ENCODE measurements around the gene CDH4. TPM values are rescaled to one million over a fixed set of nuclear protein-coding genes. Genes with fewer than 3 reads are reported as not detected.

CDH4 gene
- total RNA-seq, 1 experiment from 2014 or later: not detected

DNA sequence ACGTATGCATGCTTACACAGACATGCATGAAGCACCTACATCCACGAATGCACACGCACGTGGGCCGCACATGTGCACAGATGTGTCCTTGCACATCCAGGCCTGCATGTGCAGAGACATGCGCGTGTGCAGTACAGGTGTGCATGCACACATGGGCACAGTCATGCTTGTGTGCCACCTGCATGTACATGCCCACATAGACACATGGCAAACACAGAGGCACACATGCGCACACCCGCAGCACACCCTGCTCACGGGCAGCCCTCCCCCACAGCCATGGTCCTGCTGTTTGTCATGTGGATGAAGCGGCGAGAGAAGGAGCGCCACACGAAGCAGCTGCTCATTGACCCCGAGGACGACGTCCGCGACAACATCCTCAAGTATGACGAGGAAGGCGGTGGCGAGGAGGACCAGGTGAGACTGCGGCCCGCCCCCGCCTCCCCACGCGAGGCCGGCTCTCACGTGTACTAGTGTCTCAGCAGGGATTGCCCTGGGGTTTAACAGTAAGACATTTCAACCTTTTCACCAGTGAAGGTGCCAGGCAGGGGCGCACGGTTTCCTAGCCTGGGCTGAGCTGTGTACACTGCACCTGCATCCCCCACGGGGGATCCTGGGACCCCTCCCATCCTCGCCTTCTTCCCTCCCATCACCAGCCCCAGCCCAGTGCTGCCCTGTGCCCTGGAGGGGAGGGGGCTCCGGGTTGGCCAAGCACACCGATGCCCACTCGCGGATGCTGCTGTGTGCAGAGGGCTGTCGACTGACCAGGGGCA is 680.8 kb downstream of the CDH4 start:
- Histone ChIP-seq H3K9me3 (ENCODE audit: control insufficient read depth, insufficient read depth, low read depth, low read length) (no peaks in the 10 kb centered on the region), H3K4me3 (ENCODE audit: low read depth in 2 of 2, low read length in 2 of 2) (no peak overlapping the region), H3K36me3 (ENCODE audit: control insufficient read depth, insufficient read depth, low read length) (no peaks in the 10 kb centered on the region), H3K27me3 (ENCODE audit: control insufficient read depth, insufficient read depth, low read length) (no peaks in the 10 kb centered on the region), H3K4me1 (ENCODE audit: control insufficient read depth, insufficient read depth, low read length) (no peaks in the 10 kb centered on the region), H3K27ac (ENCODE audit: low read length) (no peak overlapping the region)
- ChIA-PET CTCF (no interaction called here), POLR2A (no interaction called here)
- no peak for ATAC-seq
- in situ Hi-C loops (cut with HindIII; ENCODE audit: low pct_unique_long_range_greater_than_20kb, low sequenced_read_pairs): no loop called here
- TF ChIP-seq REST (IDR thresholded peaks at IDR 0.05; ENCODE audit: insufficient read depth in 1 of 2, low read depth in 2 of 2, low read length in 1 of 2) (no peak), POLR2AphosphoS5 (IDR thresholded peaks at IDR 0.05; ENCODE audit: low read depth, low read length) (no peak), TCF7L2 (IDR thresholded peaks at IDR 0.05; ENCODE audit: low read depth, low read length) (no peak), SIN3A (IDR thresholded peaks at IDR 0.05; ENCODE audit: borderline replicate concordance, insufficient read depth, low read depth, low read length) (no peak)
- TF ChIP-seq, protein P1, sequence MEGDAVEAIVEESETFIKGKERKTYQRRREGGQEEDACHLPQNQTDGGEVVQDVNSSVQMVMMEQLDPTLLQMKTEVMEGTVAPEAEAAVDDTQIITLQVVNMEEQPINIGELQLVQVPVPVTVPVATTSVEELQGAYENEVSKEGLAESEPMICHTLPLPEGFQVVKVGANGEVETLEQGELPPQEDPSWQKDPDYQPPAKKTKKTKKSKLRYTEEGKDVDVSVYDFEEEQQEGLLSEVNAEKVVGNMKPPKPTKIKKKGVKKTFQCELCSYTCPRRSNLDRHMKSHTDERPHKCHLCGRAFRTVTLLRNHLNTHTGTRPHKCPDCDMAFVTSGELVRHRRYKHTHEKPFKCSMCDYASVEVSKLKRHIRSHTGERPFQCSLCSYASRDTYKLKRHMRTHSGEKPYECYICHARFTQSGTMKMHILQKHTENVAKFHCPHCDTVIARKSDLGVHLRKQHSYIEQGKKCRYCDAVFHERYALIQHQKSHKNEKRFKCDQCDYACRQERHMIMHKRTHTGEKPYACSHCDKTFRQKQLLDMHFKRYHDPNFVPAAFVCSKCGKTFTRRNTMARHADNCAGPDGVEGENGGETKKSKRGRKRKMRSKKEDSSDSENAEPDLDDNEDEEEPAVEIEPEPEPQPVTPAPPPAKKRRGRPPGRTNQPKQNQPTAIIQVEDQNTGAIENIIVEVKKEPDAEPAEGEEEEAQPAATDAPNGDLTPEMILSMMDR (IDR thresholded peaks at IDR 0.05): no peak
- intact Hi-C loops (cut with micrococcal nuclease; ENCODE audit: unreplicated experiment): no loop called here
- DNase-seq (ENCODE audit: low read depth, low spot score): no peak
- BruUV-seq (replicated peaks): no TSS peak

- in situ Hi-C loops (cut with HindIII; ENCODE audit: low pct_unique_long_range_greater_than_20kb, low sequenced_read_pairs): no loop called here
- BruUV-seq (replicated peaks): no TSS peak
- Histone ChIP-seq H3K9me3 (ENCODE audit: control insufficient read depth, insufficient read depth, low read depth, low read length) (no peaks in the 10 kb centered on the region), H3K27ac (ENCODE audit: low read length) (no peak overlapping the region), H3K4me1 (ENCODE audit: control insufficient read depth, insufficient read depth, low read length) (no peaks in the 10 kb centered on the region), H3K36me3 (ENCODE audit: control insufficient read depth, insufficient read depth, low read length) (no peaks in the 10 kb centered on the region), H3K27me3 (ENCODE audit: control insufficient read depth, insufficient read depth, low read length) (no peaks in the 10 kb centered on the region), H3K4me3 (ENCODE audit: low read depth in 2 of 2, low read length in 2 of 2) (no peak overlapping the region)
- ChIA-PET POLR2A (no interaction called here), CTCF (no interaction called here)
- intact Hi-C loops (cut with micrococcal nuclease; ENCODE audit: unreplicated experiment): no loop called here
- no peak for ATAC-seq
- DNase-seq (ENCODE audit: low read depth, low spot score): no peak
- TF ChIP-seq SIN3A (IDR thresholded peaks at IDR 0.05; ENCODE audit: borderline replicate concordance, insufficient read depth, low read depth, low read length): no peak
- no peak for TF ChIP-seq TCF7L2 (IDR thresholded peaks at IDR 0.05; ENCODE audit: low read depth, low read length)
- TF ChIP-seq POLR2AphosphoS5 (IDR thresholded peaks at IDR 0.05; ENCODE audit: low read depth, low read length): no peak
- no peak for TF ChIP-seq REST (IDR thresholded peaks at IDR 0.05; ENCODE audit: insufficient read depth in 1 of 2, low read depth in 2 of 2, low read length in 1 of 2)
- TF ChIP-seq, protein P1 (IDR thresholded peaks at IDR 0.05): no peak
Observed at GRCh38 chr20:61933481-61933950, 681.5 kb downstream of the CDH4 start.
